Epithelial cell of esophagus (primary cell): Measurements from ENCODE around the gene B3GALT5.

ENCODE experiments used
- DNase-seq: peaks from one replicate; pipeline ENCODE4 v3.0.0; 2010; ENCODE audit warnings: low read depth
- H3K4me3 ChIP-seq: 2 replicates; pipeline ENCODE4 v1.5.1; 2011; ENCODE audit warnings: mild to moderate bottlenecking, low read length, control low read depth
- TF ChIP-seq, protein P1 (sequence below): IDR thresholded peaks from 2 replicates; pipeline ENCODE4 v1.5.1; 2011; ENCODE audit warnings: low read depth, mild to moderate bottlenecking, low read length, control low read depth, inconsistent platforms; ENCODE audit not compliant: insufficient read depth; ENCODE audit errors: missing control alignments

B3GALT5 gene

DNA sequence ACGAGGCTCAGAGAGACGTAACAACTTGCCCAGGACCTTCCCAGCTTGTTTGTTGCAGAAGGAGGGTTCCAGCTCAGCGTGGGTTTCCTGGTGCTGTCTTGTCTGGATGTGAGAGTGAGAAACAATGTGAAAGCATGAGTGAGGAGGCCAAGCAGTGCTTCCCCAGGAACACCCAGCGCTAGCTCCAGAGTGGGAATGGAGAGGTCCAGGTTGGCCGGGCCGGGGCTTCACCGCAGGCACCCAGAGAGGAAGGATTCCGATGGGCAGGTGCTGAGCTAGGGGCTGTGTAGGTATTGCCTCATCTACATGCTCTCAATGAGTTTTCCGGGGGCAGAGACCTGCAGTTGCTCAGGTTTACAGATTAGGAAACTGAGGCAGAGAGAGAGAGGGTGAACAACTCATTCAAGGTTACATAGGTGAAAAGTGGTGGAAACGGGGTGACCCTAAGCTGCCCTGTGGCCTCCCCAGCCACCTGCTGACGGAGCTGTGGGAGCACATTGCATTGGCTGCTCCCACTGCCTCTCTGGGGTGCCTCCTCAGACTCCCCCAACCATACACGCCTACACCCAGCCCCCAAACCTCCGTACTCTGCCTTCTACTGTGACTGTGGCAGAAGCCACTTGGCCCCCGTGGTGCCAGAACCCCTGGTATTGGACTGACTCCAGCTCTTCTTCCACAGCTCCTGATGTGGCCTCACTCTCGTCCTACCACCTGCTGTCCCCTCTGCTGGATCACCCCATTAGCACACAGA is 51.2 kb downstream of the B3GALT5 start:
- DNase-seq = no peak
- TF ChIP-seq, protein P1, sequence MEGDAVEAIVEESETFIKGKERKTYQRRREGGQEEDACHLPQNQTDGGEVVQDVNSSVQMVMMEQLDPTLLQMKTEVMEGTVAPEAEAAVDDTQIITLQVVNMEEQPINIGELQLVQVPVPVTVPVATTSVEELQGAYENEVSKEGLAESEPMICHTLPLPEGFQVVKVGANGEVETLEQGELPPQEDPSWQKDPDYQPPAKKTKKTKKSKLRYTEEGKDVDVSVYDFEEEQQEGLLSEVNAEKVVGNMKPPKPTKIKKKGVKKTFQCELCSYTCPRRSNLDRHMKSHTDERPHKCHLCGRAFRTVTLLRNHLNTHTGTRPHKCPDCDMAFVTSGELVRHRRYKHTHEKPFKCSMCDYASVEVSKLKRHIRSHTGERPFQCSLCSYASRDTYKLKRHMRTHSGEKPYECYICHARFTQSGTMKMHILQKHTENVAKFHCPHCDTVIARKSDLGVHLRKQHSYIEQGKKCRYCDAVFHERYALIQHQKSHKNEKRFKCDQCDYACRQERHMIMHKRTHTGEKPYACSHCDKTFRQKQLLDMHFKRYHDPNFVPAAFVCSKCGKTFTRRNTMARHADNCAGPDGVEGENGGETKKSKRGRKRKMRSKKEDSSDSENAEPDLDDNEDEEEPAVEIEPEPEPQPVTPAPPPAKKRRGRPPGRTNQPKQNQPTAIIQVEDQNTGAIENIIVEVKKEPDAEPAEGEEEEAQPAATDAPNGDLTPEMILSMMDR = no peak
- no peak overlapping the region for H3K4me3 ChIP-seq

DNA sequence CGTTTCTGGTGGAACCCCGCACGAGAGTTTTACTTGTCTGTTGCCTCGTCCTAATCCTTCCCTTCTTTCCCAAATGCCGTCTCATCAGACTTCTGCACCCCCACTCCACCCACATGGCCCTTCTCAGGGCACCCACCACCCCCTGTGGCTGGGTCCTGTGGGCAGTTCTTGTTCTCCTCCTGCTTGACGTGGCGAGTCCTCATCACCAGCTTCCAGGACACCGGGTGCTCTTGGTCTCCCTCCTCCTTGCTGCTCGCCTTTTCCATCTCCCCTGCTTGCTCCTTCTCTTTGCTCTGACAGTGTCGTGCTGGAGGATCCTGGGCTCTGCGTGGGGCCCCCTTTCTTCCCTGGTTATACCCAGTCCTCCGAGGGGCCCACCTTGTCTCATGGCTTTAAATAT is 51.8 kb downstream of the B3GALT5 start:
- no peak for DNase-seq
- TF ChIP-seq, protein P1 = no peak
- H3K4me3 ChIP-seq = no peak overlapping the region

DNA sequence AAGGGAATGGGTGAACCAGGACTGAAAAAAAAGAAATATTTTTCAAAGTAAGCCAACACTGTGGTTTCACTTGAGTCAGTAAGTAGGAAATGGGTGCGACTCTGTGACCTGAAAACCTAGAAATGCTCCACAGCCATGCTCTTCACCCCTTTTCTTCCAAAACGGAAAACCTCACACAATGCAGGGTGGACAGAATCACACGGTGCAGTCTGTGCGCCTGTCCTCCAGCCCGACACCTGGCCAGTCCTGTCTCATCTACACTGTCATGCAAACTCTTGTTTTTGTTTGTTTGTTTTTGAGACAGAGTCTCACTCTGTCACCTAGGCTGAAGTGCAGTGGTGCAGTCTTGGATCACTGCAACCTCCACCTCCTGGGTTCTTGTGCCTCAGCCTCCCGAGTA is 53.3 kb downstream of the B3GALT5 start:
- TF ChIP-seq, protein P1 = no peak

DNA sequence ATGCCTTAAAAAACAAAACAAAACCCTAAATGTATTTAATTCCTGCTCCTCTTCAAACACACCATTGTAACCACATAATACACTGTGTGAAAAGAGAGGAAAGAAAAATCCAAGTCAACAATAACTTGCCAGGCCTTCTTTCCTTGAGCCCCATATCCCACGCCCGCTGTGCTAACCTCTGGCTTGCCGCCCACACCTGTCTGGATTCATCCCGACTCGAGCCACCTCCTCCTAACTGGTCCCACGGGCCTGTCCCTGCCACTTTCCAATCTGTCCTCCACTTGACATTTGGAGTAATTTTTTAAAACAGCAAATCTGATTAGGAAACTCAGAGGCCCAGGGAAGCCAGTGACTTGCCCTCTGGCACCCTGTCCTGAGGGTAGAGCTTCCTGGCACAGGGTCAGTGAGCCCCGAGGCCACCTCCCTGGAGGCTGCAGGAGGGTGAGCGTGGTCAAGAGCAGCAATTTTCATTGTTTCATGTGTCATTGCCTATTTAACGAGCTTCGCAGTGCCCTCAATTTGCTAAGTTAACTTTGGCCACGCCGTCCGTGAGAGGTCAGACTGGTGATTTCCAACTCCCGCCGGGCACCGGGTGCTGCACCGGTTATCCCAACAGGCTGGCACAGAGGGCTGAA is 54.1 kb downstream of the B3GALT5 start:
- no peak overlapping the region for H3K4me3 ChIP-seq
- DNase-seq = no peak
- TF ChIP-seq, protein P1 = no peak

More for the DNA sequence above, 53.3 kb downstream of the B3GALT5 start:
- no peak for DNase-seq
- H3K4me3 ChIP-seq = no peak overlapping the region

DNA sequence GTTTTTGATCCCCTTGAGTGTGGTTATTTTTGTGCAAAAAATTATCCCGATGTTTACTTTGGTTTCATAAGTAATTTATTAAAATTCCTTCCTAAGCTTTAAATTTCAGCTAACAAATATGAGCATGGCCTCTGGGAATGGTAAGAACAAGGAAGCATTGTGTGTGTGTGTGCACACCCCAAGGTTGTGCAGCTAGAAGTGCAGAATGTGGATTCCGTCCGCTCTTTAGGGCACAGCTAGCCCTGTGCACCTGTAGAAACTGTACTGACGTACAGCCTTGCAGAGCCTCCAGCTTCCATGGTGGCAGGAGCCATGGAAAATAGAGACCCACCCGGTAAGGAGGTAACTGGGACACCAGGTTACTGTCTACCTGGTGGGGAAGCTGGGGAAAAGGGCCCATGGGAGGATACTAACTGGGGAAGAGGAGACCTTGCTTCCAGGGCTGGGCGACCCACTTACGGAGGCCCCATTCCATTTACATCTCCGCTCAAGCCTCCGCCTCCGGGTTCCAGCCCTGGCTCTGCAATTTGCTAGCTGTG is 54.7 kb downstream of the B3GALT5 start:
- DNase-seq = no peak
- TF ChIP-seq, protein P1 = no peak
- no peak overlapping the region for H3K4me3 ChIP-seq

DNA sequence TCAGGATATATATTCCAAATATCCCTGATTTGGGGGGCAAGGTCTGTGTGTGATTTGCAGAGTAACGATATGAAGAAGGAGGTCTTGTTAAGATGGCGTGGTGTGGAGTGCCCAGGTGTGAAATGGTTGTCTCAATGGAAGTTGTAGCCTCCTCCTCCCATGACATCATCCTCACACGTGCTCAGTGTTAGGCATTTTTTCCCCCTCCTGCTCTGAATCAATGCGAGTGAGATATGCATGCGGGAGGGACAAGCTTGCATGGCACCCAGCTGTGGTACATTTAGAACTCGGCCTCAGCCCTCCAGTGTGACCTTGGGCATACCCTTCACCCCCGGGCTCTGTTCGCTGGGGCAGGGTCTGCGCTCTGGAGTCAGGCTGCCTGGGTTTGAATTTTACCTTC is 55.6 kb downstream of the B3GALT5 start:
- DNase-seq = no peak
- no peak overlapping the region for H3K4me3 ChIP-seq
- TF ChIP-seq, protein P1 = no peak

DNA sequence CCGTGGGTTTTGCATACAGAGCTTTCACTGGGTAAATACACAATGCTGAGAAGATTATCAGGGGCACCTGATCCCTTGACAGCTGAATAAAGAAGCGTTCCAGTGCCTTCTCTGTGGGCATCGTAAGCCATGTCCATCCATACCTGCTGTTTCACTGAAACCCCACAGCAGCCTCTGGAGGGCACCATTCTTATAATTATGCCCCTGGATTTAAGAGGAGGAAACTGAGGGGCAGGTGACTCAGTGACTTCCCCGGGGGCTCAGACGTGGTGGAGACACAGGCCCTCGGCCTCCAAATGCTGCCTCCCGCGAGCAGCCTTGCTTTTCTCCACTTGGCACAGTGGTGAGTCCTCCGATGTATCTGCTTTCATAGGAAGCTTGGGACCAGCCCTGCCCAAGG is 56.7 kb downstream of the B3GALT5 start:
- TF ChIP-seq, protein P1 = no peak
- no peak for DNase-seq
- H3K4me3 ChIP-seq = no peak overlapping the region
